Natural killer cell (primary cell): ENCODE data around the gene ACSM3. TPM values are rescaled to one million over a fixed set of nuclear protein-coding genes. Genes with fewer than 3 reads are reported as not detected.
"Not testable (repeated sequence)": the region's sequence is repeated elsewhere in the genome, so short reads cannot be mapped to it uniquely, and the experiment has no call there.

Source experiments
- ATAC-seq, 3 donors: fragments of 150-1000 bp in 2 of 3; fragments of 200-7000 bp in 1 of 3; cut with Tn5 transposase; 1 replicate in 1 of 3; 2 replicates in 2 of 3; pipeline ENCODE4 v1.10.0; 2021; ENCODE audit warnings: mild to moderate bottlenecking in 2 of 3, moderate library complexity in 2 of 3
- DNase-seq, 2 donors: peaks; one replicate each; pipeline versions ENCODE4 v3.0.0 to v3.0.0-alpha.2; 2013 to 2021; ENCODE audit warnings: mixed read lengths in 1 of 2
- H3K27ac ChIP-seq: one replicate; pipeline ENCODE4 v1.5.1; 2013; ENCODE audit warnings: mild to moderate bottlenecking, low read length
- H3K27me3 ChIP-seq: one replicate; pipeline ENCODE4 v1.6.1; 2013; ENCODE audit warnings: low read length; ENCODE audit not compliant: control insufficient read depth, insufficient read depth
- H3K36me3 ChIP-seq: one replicate; pipeline ENCODE4 v1.6.1; 2013; ENCODE audit warnings: low read length; ENCODE audit not compliant: control insufficient read depth, insufficient read depth
- H3K4me1 ChIP-seq: one replicate; pipeline ENCODE4 v1.6.1; 2013; ENCODE audit warnings: low read length; ENCODE audit not compliant: control insufficient read depth, insufficient read depth
- H3K4me3 ChIP-seq: one replicate; pipeline ENCODE4 v1.5.1; 2013; ENCODE audit warnings: low read length
- H3K9me3 ChIP-seq: one replicate; pipeline ENCODE4 v1.6.1; 2013; ENCODE audit warnings: low read length; ENCODE audit not compliant: control insufficient read depth, insufficient read depth
- H3K27ac Mint-ChIP-seq, 2 donors: one replicate each; pipeline ENCODE4 v1.8.0; 2022; ENCODE audit warnings: mild to moderate bottlenecking in 2 of 2, mixed read lengths in 2 of 2, moderate library complexity in 1 of 2
- H3K27me3 Mint-ChIP-seq, 2 donors: one replicate each; pipeline ENCODE4 v1.8.0; 2022; ENCODE audit warnings: low read depth in 2 of 2, mixed read lengths in 2 of 2
- H3K36me3 Mint-ChIP-seq: one replicate; pipeline ENCODE4 v1.8.0; 2022; ENCODE audit warnings: mixed read lengths
- H3K4me1 Mint-ChIP-seq, 2 donors: one replicate each; pipeline ENCODE4 v1.8.0; 2022; ENCODE audit warnings: mixed read lengths in 2 of 2
- H3K4me3 Mint-ChIP-seq: one replicate; pipeline ENCODE4 v1.8.0; 2022; ENCODE audit warnings: mild to moderate bottlenecking, moderate library complexity, mixed read lengths
- H3K9me3 Mint-ChIP-seq, 2 donors: one replicate each; pipeline ENCODE4 v1.8.0; 2022; ENCODE audit warnings: mixed read lengths in 2 of 2
- WGBS: methylation state at CpG from one replicate; pipeline ENCODE4 v1.1.7; 2013; ENCODE audit warnings: missing lambda C conversion rate; ENCODE audit not compliant: insufficient coverage; 5-methylcytosine and 5-hydroxymethylcytosine counted together
- intact Hi-C: fragments of 100-400 bp; cut with micrococcal nuclease; formaldehyde crosslinking; loops from one replicate; pipeline ENCODE4 v1.14.2; 2022
- total RNA-seq, 4 donors: library from RNA; stranded (reverse); fragments of 120-200 nt in 1 of 4; gene quantifications; one replicate each; pipeline versions ENCODE4 v1.2.3 to v1.2.4, GENCODE V29; 2013 to 2022
- TF ChIP-seq, protein P1 (sequence below): fragments of 200-600 bp; IDR thresholded peaks from one replicate; pipeline ENCODE4 v1.8.0; 2022; ENCODE audit warnings: antibody characterized with exemption

The ACSM3 gene
- 1 to 10 TPM; 3.7 to 4.4 (median 4.4) TPM for total RNA-seq
- total RNA-seq (2013): 12.2 TPM

- Histone ChIP-seq H3K27me3 (no peaks in the 10 kb centered on the region), H3K4me3 (peak within 1 kb of the TSS; percentile 45), H3K27ac (peak within 1 kb of the TSS; percentile 76), H3K36me3 (no peaks in the 10 kb centered on the region), H3K4me1 (peaks cover 4% of the 10 kb centered on the region), H3K9me3 (no peaks in the 10 kb centered on the region)
- intact Hi-C loops: loop anchor here (1.0 kb wide), 1 partner anchor 22 kb away; the partner anchor contains the start of gene THUMPD1
- H3K4me3 Mint-ChIP-seq: peak within 1 kb of the TSS; percentile 97
- 2% methylated on average over 10 of the region's 10 CpGs for WGBS
- TF ChIP-seq, protein P1, sequence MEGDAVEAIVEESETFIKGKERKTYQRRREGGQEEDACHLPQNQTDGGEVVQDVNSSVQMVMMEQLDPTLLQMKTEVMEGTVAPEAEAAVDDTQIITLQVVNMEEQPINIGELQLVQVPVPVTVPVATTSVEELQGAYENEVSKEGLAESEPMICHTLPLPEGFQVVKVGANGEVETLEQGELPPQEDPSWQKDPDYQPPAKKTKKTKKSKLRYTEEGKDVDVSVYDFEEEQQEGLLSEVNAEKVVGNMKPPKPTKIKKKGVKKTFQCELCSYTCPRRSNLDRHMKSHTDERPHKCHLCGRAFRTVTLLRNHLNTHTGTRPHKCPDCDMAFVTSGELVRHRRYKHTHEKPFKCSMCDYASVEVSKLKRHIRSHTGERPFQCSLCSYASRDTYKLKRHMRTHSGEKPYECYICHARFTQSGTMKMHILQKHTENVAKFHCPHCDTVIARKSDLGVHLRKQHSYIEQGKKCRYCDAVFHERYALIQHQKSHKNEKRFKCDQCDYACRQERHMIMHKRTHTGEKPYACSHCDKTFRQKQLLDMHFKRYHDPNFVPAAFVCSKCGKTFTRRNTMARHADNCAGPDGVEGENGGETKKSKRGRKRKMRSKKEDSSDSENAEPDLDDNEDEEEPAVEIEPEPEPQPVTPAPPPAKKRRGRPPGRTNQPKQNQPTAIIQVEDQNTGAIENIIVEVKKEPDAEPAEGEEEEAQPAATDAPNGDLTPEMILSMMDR: no peak
- peak within 1 kb of the TSS; percentile 82 to 92 for H3K27ac Mint-ChIP-seq
- no peaks in the 10 kb centered on the region for H3K36me3 Mint-ChIP-seq
- H3K9me3 Mint-ChIP-seq: peaks cover 0 to 7% of the 10 kb centered on the region in 2 donors
- H3K4me1 Mint-ChIP-seq: peaks cover 15 to 24% of the 10 kb centered on the region in 2 donors
- DNase-seq (peak; percentile 47 to 86), ATAC-seq (peak; percentile 96 to 98 (median 97))
- H3K27me3 Mint-ChIP-seq: no peaks in the 10 kb centered on the region
These were observed at the start of gene ACSM3 for GRCh38 chr16:20763461-20764232. ACSM3 (plus strand) TSS chr16:20764014; CDS start chr16:20770035, 6,021 bp downstream.

DNA sequence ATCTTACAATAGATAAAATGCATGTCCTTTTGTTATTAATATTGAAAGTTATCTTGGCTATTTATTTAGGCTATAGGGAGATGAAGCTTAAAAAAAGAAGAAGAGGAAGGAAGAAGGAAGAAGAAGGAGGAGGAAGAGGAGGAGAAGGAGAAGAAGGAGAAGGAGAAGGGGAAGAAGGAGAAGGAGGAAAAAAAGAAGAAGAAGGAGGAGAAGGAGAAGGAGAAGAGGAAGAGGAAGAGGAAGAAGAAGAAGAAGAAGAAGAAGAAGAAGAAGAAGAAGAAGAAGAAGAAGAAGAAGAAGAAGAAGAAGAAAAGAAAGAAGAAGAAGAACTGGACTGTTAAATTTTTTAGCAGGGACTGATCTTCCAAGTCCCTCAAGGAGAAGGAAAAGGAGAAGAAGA lies 46.1 kb upstream of the ACSM3 start:
- H3K27ac Mint-ChIP-seq, ATAC-seq, DNase-seq, H3K4me3 Mint-ChIP-seq, H3K9me3 Mint-ChIP-seq, H3K4me3 ChIP-seq, H3K27ac ChIP-seq, H3K9me3 ChIP-seq, H3K36me3 Mint-ChIP-seq, H3K4me1 ChIP-seq, H3K4me1 Mint-ChIP-seq, intact Hi-C loops, H3K27me3 ChIP-seq, H3K27me3 Mint-ChIP-seq, H3K36me3 ChIP-seq: not testable (repeated sequence)

- H3K36me3 ChIP-seq: no peaks in the 10 kb centered on the region
- ATAC-seq (no peak), DNase-seq (no peak)
- no peaks in the 10 kb centered on the region for H3K36me3 Mint-ChIP-seq
- H3K27ac Mint-ChIP-seq: no peak overlapping the region
- no peak overlapping the region for H3K4me3 ChIP-seq
- H3K4me1 ChIP-seq: no peaks in the 10 kb centered on the region
- H3K27me3 ChIP-seq: no peaks in the 10 kb centered on the region
- no peak overlapping the region for H3K4me3 Mint-ChIP-seq
- H3K9me3 Mint-ChIP-seq: no peaks in the 10 kb centered on the region
- H3K4me1 Mint-ChIP-seq: no peaks in the 10 kb centered on the region
- no peaks in the 10 kb centered on the region for H3K27me3 Mint-ChIP-seq
- H3K27ac ChIP-seq: no peak overlapping the region
- TF ChIP-seq, protein P1: no peak
- H3K9me3 ChIP-seq: no peaks in the 10 kb centered on the region
- WGBS: 94% methylated on average over 3 of the region's 4 CpGs
- intact Hi-C loops: no loop called here
These were observed 43.6 kb upstream of the ACSM3 start for GRCh38 chr16:20720251-20720650.

DNA sequence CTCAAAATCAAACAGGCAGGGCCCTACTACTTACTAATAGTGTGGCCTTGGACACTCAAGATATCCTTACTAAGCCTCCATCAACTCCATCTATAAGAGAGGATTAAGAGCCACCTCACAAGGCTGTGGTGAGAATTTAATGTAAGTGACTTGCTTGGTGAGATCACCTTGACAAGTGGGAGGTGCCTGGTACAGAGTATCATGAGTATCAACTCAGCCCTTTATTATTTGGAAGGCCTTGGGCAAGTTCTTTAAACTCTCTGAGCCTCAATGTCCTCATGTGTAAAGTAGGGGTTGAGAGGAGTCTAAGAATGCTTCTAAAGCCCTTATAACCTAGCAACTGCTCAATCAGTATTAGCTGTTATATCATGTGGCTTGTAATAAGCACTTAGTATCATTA lies 37.2 kb upstream of the ACSM3 start:
- Histone ChIP-seq H3K36me3 (peaks cover 2% of the 10 kb centered on the region), H3K9me3 (no peaks in the 10 kb centered on the region), H3K4me3 (no peak overlapping the region), H3K4me1 (no peaks in the 10 kb centered on the region), H3K27me3 (no peaks in the 10 kb centered on the region), H3K27ac (no peak overlapping the region)
- Mint-ChIP-seq H3K4me1 (no peaks in the 10 kb centered on the region), H3K27me3 (no peaks in the 10 kb centered on the region), H3K9me3 (no peaks in the 10 kb centered on the region), H3K36me3 (no peaks in the 10 kb centered on the region), H3K27ac (no peak overlapping the region), H3K4me3 (no peak overlapping the region)
- ATAC-seq: no peak
- no peak for DNase-seq
- TF ChIP-seq, protein P1: no peak
- intact Hi-C loops: no loop called here
